ENCODE measurements around the gene ACADSB.

ACADSB gene

DNA sequence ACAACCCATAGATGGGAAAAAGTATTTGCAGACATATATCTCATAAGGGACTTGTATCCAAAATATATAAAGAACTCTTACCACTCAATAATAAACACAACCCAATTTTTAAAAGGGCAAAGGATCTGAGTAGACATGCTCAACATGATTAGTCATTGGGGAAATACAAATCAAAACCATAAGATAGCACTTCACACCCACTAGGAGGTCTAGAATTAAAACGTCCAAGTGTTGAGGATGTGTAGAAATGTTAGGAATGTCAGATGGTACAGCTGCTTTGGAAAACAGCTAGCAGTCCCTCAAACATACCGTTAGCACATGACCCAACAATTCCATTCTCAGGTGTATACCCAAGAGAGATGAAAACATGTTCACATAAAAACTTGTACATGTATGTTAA lies 20.3 kb upstream of the ACADSB start:
- DNase-seq (ENCODE audit: low read depth): no peak
- H3K4me3 ChIP-seq (ENCODE audit: low read depth, low read length): no peak overlapping the region
- TF ChIP-seq MYC (IDR thresholded peaks at IDR 0.05; ENCODE audit: low read depth, low read length) (no peak), POLR2A (IDR thresholded peaks at IDR 0.05; ENCODE audit: extremely low read depth, insufficient read length) (no peak)
- TF ChIP-seq, protein P1, sequence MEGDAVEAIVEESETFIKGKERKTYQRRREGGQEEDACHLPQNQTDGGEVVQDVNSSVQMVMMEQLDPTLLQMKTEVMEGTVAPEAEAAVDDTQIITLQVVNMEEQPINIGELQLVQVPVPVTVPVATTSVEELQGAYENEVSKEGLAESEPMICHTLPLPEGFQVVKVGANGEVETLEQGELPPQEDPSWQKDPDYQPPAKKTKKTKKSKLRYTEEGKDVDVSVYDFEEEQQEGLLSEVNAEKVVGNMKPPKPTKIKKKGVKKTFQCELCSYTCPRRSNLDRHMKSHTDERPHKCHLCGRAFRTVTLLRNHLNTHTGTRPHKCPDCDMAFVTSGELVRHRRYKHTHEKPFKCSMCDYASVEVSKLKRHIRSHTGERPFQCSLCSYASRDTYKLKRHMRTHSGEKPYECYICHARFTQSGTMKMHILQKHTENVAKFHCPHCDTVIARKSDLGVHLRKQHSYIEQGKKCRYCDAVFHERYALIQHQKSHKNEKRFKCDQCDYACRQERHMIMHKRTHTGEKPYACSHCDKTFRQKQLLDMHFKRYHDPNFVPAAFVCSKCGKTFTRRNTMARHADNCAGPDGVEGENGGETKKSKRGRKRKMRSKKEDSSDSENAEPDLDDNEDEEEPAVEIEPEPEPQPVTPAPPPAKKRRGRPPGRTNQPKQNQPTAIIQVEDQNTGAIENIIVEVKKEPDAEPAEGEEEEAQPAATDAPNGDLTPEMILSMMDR (IDR thresholded peaks at IDR 0.05; ENCODE audit: low read depth, low read length): no peak
- TF ChIP-seq, protein P2, sequence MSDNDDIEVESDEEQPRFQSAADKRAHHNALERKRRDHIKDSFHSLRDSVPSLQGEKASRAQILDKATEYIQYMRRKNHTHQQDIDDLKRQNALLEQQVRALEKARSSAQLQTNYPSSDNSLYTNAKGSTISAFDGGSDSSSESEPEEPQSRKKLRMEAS (IDR thresholded peaks at IDR 0.05; ENCODE audit: low read depth, low read length): no peak

DNA sequence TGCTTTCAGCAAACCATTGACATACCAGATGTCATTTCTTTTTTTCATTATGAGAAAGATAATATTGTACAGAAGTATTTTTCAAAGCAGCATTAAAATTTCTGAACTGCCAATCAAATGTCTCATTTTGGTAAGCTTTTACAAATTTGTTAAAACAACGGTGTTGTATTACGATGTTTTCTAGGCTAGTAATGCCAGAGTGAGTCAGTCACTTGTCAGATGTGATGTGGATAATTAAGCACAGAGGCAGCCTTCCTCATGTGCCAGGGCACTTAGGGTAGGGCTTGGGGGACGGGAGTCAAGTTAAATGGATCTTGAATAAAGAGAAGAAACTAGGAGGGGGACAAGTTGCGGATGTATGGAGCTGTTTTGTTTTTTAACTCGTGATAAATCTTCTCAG lies 18.5 kb upstream of the ACADSB start:
- DNase-seq (ENCODE audit: low read depth): no peak
- TF ChIP-seq, protein P1 (IDR thresholded peaks at IDR 0.05; ENCODE audit: low read depth, low read length): no peak
- H3K4me3 ChIP-seq (ENCODE audit: low read depth, low read length): no peak overlapping the region

DNA sequence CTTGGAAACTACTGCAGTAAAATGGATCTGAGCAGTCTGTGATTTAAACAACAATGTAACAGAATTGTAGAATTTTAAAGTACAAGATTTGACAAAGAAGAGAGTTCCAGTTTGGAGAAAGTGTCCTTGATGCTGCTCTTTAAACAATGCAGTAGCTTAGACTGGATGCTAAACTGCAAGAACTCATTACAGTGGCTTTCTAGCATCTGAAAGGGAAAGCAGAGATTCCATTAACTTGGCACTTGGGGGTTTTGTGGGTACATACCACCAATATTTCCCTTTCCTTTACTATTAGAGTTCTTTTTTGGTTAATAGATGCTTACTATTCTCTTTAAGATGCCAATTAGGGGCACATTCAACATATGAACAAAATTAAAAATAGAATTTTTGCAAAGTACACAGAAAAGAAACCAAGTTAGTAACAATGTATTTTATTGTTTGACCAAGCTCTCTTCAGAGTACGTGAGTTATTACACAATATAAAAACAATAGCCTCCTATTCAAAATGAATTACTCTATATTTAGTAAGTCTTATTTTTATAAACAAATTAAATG lies 16.7 kb upstream of the ACADSB start:
- TF ChIP-seq MYC (IDR thresholded peaks at IDR 0.05; ENCODE audit: low read depth, low read length) (no peak), POLR2A (IDR thresholded peaks at IDR 0.05; ENCODE audit: extremely low read depth, insufficient read length) (no peak)
- TF ChIP-seq, protein P2 (IDR thresholded peaks at IDR 0.05; ENCODE audit: low read depth, low read length): no peak
- TF ChIP-seq, protein P1 (IDR thresholded peaks at IDR 0.05; ENCODE audit: low read depth, low read length): no peak
- no peak for DNase-seq (ENCODE audit: low read depth)
- H3K4me3 ChIP-seq (ENCODE audit: low read depth, low read length): no peak overlapping the region

DNA sequence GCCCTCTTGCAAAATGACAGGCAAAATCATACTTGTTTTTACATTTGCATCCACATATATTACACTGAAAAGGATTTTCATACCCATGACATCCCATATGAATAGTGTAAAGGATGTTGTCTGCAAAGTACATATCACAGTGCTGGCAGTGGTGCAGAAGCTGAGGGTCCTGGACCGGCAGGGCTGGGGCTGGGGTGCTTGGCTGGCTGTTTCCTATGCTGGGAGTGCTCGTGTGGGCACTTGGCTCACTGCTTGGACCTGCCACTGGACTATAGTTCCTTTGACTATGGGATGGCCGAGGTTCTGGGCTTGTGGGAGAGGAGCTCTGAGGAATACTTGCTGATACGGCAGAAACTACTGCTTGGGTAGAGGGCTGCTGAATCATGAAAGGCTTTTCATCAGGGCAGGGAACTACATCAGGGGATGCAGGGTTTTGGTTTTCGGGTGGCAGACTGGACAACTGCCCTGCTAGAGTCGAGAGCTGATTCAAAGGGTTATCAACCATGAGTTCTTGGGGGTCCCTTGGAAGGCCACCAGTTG lies 14.9 kb upstream of the ACADSB start:
- TF ChIP-seq MYC (IDR thresholded peaks at IDR 0.05; ENCODE audit: low read depth, low read length) (no peak), POLR2A (IDR thresholded peaks at IDR 0.05; ENCODE audit: extremely low read depth, insufficient read length) (no peak)
- TF ChIP-seq, protein P1 (IDR thresholded peaks at IDR 0.05; ENCODE audit: low read depth, low read length): no peak
- TF ChIP-seq, protein P2 (IDR thresholded peaks at IDR 0.05; ENCODE audit: low read depth, low read length): no peak
- H3K4me3 ChIP-seq (ENCODE audit: low read depth, low read length): no peak overlapping the region

DNA sequence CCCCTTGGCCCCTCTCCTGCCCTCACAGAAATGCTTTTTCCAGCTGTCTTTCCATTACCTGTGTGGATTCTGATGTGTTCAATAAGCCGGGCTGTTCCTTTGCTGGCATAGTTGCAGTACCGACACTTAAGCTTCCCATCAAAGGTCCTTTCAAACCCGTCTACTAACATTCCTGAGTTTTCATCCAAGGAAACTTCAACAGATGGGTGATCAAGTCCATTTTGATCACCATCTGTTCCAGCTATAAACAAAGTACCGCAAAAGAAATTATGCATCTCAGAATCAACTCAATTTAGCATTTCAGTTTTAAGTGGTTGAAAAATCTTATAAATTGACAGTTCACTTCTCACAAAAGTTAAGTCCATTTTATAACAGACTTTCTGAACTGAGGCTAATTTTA lies 12.9 kb upstream of the ACADSB start:
- no peak for DNase-seq (ENCODE audit: low read depth)
- no peak overlapping the region for H3K4me3 ChIP-seq (ENCODE audit: low read depth, low read length)
- TF ChIP-seq, protein P1 (IDR thresholded peaks at IDR 0.05; ENCODE audit: low read depth, low read length): no peak
- TF ChIP-seq, protein P2 (IDR thresholded peaks at IDR 0.05; ENCODE audit: low read depth, low read length): no peak
- TF ChIP-seq POLR2A (IDR thresholded peaks at IDR 0.05; ENCODE audit: extremely low read depth, insufficient read length) (no peak), MYC (IDR thresholded peaks at IDR 0.05; ENCODE audit: low read depth, low read length) (no peak)

More for the DNA sequence above, 14.9 kb upstream of the ACADSB start:
- no peak for DNase-seq (ENCODE audit: low read depth)

DNA sequence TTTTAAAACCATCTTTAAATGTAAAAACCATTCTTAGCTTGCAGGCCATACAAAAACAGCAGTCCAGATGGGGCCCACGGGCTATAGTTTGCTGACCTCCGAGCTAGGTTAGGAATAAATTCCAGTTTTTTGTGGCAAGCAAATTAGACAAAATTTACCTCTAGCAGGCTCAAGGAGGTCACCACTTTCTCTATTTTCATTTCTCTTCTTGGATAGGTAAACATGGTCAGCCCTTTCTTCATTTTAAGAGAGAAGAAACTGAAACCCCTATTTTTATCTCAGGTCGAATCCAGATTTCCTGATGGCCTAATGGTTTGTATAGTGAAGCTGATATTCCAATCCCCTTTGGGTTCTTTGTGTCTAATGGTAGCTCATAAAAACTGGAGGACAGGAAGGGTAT lies 10.9 kb upstream of the ACADSB start:
- TF ChIP-seq, protein P2 (IDR thresholded peaks at IDR 0.05; ENCODE audit: low read depth, low read length): no peak
- no peak for TF ChIP-seq MYC (IDR thresholded peaks at IDR 0.05; ENCODE audit: low read depth, low read length)
- TF ChIP-seq POLR2A (IDR thresholded peaks at IDR 0.05; ENCODE audit: extremely low read depth, insufficient read length): no peak
- TF ChIP-seq, protein P1 (IDR thresholded peaks at IDR 0.05; ENCODE audit: low read depth, low read length): no peak
- no peak for DNase-seq (ENCODE audit: low read depth)
- H3K4me3 ChIP-seq (ENCODE audit: low read depth, low read length): no peak overlapping the region

Data from NB4 (cell line).